Astrocyte (in vitro differentiated cells and primary cell): Measurements from ENCODE around the gene PILRA.

Source experiments
- EZH2 ChIP-seq: IDR thresholded peaks from 2 replicates; pipeline ENCODE4 v1.6.1; 2012; ENCODE audit warnings: mild to moderate bottlenecking, low read length, inconsistent platforms; ENCODE audit not compliant: insufficient read depth
- TF ChIP-seq, protein P1 (sequence below): IDR thresholded peaks from 2 replicates; pipeline ENCODE4 v1.5.1; 2011; ENCODE audit warnings: low read depth, mild to moderate bottlenecking, inconsistent platforms, low read length, moderate library complexity; ENCODE audit not compliant: insufficient read depth

DNA sequence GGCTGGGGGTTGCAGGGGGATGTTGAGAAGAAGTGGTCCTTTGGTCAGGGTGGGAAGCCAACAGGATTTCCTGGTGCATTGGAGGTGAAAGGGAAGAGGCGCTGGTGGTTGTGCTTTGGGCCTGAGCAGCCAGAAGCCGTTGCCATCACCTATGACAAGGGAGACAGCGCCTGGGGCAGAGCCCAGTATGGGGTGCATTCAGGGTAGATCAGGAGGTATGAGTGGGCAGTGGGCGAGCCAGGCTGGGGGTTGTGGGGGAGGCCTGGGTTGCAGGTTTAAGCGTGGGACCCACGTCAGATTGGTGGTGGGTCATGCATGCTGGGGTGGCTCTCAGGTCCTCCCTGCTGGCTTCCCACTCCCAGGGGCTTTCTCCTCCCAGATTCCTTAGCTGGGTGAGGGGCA is 21.6 kb upstream of the PILRA start:
- TF ChIP-seq EZH2: no peak
- TF ChIP-seq, protein P1, sequence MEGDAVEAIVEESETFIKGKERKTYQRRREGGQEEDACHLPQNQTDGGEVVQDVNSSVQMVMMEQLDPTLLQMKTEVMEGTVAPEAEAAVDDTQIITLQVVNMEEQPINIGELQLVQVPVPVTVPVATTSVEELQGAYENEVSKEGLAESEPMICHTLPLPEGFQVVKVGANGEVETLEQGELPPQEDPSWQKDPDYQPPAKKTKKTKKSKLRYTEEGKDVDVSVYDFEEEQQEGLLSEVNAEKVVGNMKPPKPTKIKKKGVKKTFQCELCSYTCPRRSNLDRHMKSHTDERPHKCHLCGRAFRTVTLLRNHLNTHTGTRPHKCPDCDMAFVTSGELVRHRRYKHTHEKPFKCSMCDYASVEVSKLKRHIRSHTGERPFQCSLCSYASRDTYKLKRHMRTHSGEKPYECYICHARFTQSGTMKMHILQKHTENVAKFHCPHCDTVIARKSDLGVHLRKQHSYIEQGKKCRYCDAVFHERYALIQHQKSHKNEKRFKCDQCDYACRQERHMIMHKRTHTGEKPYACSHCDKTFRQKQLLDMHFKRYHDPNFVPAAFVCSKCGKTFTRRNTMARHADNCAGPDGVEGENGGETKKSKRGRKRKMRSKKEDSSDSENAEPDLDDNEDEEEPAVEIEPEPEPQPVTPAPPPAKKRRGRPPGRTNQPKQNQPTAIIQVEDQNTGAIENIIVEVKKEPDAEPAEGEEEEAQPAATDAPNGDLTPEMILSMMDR: no peak
